ENCODE results near the gene TRIM63. TPM values are rescaled to one million over a fixed set of nuclear protein-coding genes. Genes with fewer than 3 reads are reported as not detected.

TRIM63 gene
- total and polyA plus RNA-seq, 9 of the 15 experiments (the other 6 are each of a cell fraction or from before 2014, with no cell fraction given), result 0.08 to 0.57 (median 0.36) TPM

- TF ChIP-seq RERE (CRISPR knock-in tag; IDR thresholded peaks at IDR 0.05; ENCODE audit: borderline replicate concordance) (no peak), HDAC1 (IDR thresholded peaks at IDR 0.05) (peak; percentile 59 to 95), CEBPZ (IDR thresholded peaks at IDR 0.05; ENCODE audit: borderline replicate concordance, low read depth, low read length) (no peak), MTA1 (IDR thresholded peaks at IDR 0.05; ENCODE audit: borderline replicate concordance) (no peak), ZNF512 (tag; IDR thresholded peaks at IDR 0.05) (no peak), ID3 (CRISPR knock-in tag; IDR thresholded peaks at IDR 0.05) (no peak), ID3 (tag; IDR thresholded peaks at IDR 0.05) (0 out of 2 replicates have a peak, but pooled peaks have one; percentile 45), ZSCAN29 (IDR thresholded peaks at IDR 0.05) (no peak), POU5F1 (IDR thresholded peaks at IDR 0.05; ENCODE audit: borderline replicate concordance, low read depth, low read length, partially characterized antibody) (no peak), HIVEP1 (CRISPR knock-in tag; IDR thresholded peaks at IDR 0.05) (no peak), YY1 (IDR thresholded peaks at IDR 0.05; ENCODE audit: borderline replicate concordance in 1 of 3, control insufficient read depth in 1 of 3, extremely low read depth in 1 of 3, insufficient read depth in 3 of 3, insufficient read length in 1 of 3, insufficient replicate concordance in 2 of 3, low read depth in 1 of 3, low read length in 2 of 3) (no peak), TFAM (CRISPR knock-in tag; conservative IDR thresholded peaks at IDR 0.05) (no peak), HDAC3 (IDR thresholded peaks at IDR 0.05; ENCODE audit: borderline replicate concordance, partially characterized antibody) (no peak), KHSRP (IDR thresholded peaks at IDR 0.05) (no peak), MYNN (IDR thresholded peaks at IDR 0.05) (no peak), MYNN (CRISPR knock-in tag; IDR thresholded peaks at IDR 0.05) (no peak), ZNF217 (CRISPR knock-in tag; IDR thresholded peaks at IDR 0.05) (no peak), CHD4 (IDR thresholded peaks at IDR 0.05; ENCODE audit: insufficient read depth, insufficient replicate concordance, low read depth, low read length, poor library complexity, severe bottlenecking) (peak; percentile 97)
Observed at GRCh38 chr1:26077524-26077923, 10.1 kb upstream of the TRIM63 start (continued).
